Thyroid gland (tissue), 4 donors: ENCODE measurements around the gene MRPL2. TPM values are rescaled to one million over a fixed set of nuclear protein-coding genes. Genes with fewer than 3 reads are reported as not detected.
"Not testable (repeated sequence)": the region's sequence is repeated elsewhere in the genome, so short reads cannot be mapped to it uniquely, and the experiment has no call there.

Experiments used
- DNase-seq, 2 donors: peaks; one replicate each; pipeline ENCODE4 v3.0.0-alpha.2; 2019
- H3K27ac ChIP-seq, 3 donors: fragments of 200-600 bp; sonication (generic); 1 replicate in 2 of 3; 2 replicates in 1 of 3; pipeline ENCODE4 v1.5.1; 2016 to 2019; ENCODE audit warnings: mild to moderate bottlenecking in 1 of 3, moderate library complexity in 1 of 3
- H3K27me3 ChIP-seq: fragments of 200-600 bp; sonication (generic); one replicate; pipeline ENCODE4 v1.5.1; 2019
- H3K36me3 ChIP-seq, 2 donors: fragments of 200-600 bp; sonication (generic); one replicate each; pipeline ENCODE4 v1.5.1; 2016 to 2019
- H3K4me1 ChIP-seq, 2 donors: fragments of 200-600 bp; sonication (generic); one replicate each; pipeline ENCODE4 v1.5.1; 2017 to 2019
- H3K4me3 ChIP-seq, 3 donors: fragments of 200-600 bp; sonication (generic); replicated peaks in 1 of 3; 1 replicate in 2 of 3; 2 replicates in 1 of 3; pipeline ENCODE4 v1.5.1; 2016; ENCODE audit warnings: mild to moderate bottlenecking in 1 of 3
- H3K9me3 ChIP-seq: fragments of 200-600 bp; sonication (generic); one replicate; pipeline ENCODE4 v1.5.1; 2017
- CTCF ChIP-seq, 6 experiments: fragments of 200-600 bp in 3 of 6; fragments of 450-650 bp in 3 of 6; sonication (generic) in 3 of 6; IDR thresholded peaks; one replicate each; pipeline ENCODE4 v1.5.1; 2016 to 2019; ENCODE audit warnings: antibody characterized with exemption in 6 of 6, mild to moderate bottlenecking in 2 of 6, inconsistent platforms in 1 of 6, moderate library complexity in 1 of 6
- POLR2A ChIP-seq, 2 donors: fragments of 450-650 bp; IDR thresholded peaks; one replicate each; pipeline ENCODE4 v1.6.1; 2017; ENCODE audit warnings: antibody characterized with exemption in 2 of 2, mild to moderate bottlenecking in 2 of 2, moderate library complexity in 1 of 2
- WGBS, 2 donors: methylation state at CpG; one replicate each; pipeline ENCODE4 v1.1.5; 2017; 5-methylcytosine and 5-hydroxymethylcytosine counted together
- intact Hi-C: fragments of 100-400 bp; cut with DNase I; formaldehyde crosslinking; loops from one replicate; pipeline ENCODE4 v1.15.1; 2023
- total RNA-seq, 4 donors: library from RNA; depleted of rRNA; stranded (reverse); fragments of >200 nt; gene quantifications; one replicate each; pipeline ENCODE4 v1.2.3, GENCODE V29; 2016

Gene MRPL2
- total RNA-seq, 4 donors from 2014 or later, result 12.9 to 31.9 (median 17.7) TPM

DNA sequence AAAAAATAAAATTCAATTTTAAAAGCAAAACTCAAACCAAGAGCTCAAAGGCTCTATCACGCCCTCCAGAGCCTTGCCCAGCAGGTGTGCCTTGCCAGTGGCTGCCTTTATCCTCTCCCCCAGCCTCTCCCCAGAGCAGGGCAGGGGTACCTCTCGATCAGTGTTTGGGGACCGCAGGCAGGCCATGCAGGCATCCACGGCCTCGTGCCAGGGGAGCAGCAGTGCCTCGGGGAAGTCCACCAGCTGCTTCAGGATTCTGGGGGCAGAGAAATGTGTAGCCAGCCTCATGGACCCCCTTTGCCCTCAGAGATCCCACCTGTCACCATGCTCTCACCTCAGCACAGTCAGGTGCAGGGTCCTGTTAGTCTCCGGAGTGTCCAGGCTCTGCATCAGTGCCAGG, 11.2 kb downstream of the MRPL2 start:
- no peak for DNase-seq
- H3K4me1 ChIP-seq, result peaks cover 7% of the 10 kb centered on the region in 2 donors
- H3K36me3 ChIP-seq, result peaks cover 40 to 41% of the 10 kb centered on the region in 2 donors
- H3K4me3 ChIP-seq, result no peak overlapping the region
- 89 to 91% methylated on average over 4 to 5 of the region's 7 CpGs for WGBS, 2 donors
- no peaks in the 10 kb centered on the region for H3K27me3 ChIP-seq
- H3K9me3 ChIP-seq, result no peaks in the 10 kb centered on the region
- H3K27ac ChIP-seq, result no peak overlapping the region
- intact Hi-C loops, result no loop called here
- TF ChIP-seq POLR2A (IDR thresholded peaks at IDR 0.05) (no peak), CTCF (IDR thresholded peaks at IDR 0.05) (no peak)

DNA sequence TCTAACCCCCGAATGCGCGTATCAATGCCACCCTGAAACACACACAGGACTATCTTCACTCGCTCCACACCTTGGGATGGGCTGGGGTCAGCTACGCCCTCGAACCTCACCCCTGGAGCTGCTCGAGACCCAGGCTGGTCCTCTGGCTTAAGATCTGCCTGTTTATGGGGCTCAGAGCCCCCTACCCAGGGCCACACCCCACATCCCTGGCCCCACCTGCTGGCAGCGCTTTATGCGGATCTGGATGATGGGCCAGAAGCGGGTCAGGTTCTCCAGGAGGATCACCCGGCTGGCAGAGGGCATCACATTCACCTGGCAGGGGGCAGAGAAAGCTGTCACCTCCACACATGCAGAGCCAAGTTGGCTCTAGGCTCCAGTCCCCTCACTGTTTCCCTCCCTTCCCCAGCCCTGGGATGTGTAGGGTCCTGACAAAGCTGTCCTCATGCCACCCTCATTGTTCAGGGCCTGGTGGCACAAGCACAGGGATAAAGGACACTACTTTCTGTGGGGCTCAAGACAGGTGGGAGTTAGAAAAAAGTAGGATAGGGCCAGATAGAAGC, 13.8 kb downstream of the MRPL2 start:
- H3K9me3 ChIP-seq, result no peaks in the 10 kb centered on the region
- H3K4me1 ChIP-seq, result no peaks in the 10 kb centered on the region
- no peak overlapping the region for H3K4me3 ChIP-seq
- TF ChIP-seq CTCF (IDR thresholded peaks at IDR 0.05) (no peak), POLR2A (IDR thresholded peaks at IDR 0.05) (no peak)
- DNase-seq, result no peak
- H3K36me3 ChIP-seq, result peaks cover 48 to 52% of the 10 kb centered on the region in 2 donors
- intact Hi-C loops, result no loop called here
- no peak overlapping the region for H3K27ac ChIP-seq
- no peaks in the 10 kb centered on the region for H3K27me3 ChIP-seq
- WGBS, 2 donors, result 87 to 96% methylated on average over 6 to 9 of the region's 11 CpGs

GRCh38 chr6:43043310-43043709, 15.9 kb downstream of the MRPL2 start:
- WGBS, 2 donors, result 84 to 87% methylated on average over 9 of the region's 9 CpGs
- TF ChIP-seq POLR2A (IDR thresholded peaks at IDR 0.05) (no peak), CTCF (IDR thresholded peaks at IDR 0.05) (no peak)
- Histone ChIP-seq H3K27me3 (no peaks in the 10 kb centered on the region), H3K9me3 (no peaks in the 10 kb centered on the region), H3K36me3 (peaks cover 53 to 56% of the 10 kb centered on the region in 2 donors), H3K27ac (no peak overlapping the region), H3K4me3 (no peak overlapping the region), H3K4me1 (no peaks in the 10 kb centered on the region)
- intact Hi-C loops, result no loop called here
- DNase-seq, result no peak

GRCh38 chr6:43041475-43041874, 17.8 kb downstream of the MRPL2 start:
- peaks cover 56 to 63% of the 10 kb centered on the region in 2 donors for H3K36me3 ChIP-seq
- H3K4me3 ChIP-seq, H3K27ac ChIP-seq, H3K27me3 ChIP-seq, H3K9me3 ChIP-seq, DNase-seq, H3K4me1 ChIP-seq, intact Hi-C loops: not testable (repeated sequence)
- 94% methylated on average over 8 of the region's 8 CpGs for WGBS, 2 donors

GRCh38 chr6:43040542-43041257, 18.5 kb downstream of the MRPL2 start:
- TF ChIP-seq POLR2A (IDR thresholded peaks at IDR 0.05) (no peak), CTCF (IDR thresholded peaks at IDR 0.05) (no peak)
- no peak overlapping the region for H3K27ac ChIP-seq
- no peak for DNase-seq
- no peaks in the 10 kb centered on the region for H3K27me3 ChIP-seq
- 95% methylated on average over 14 to 18 of the region's 18 CpGs for WGBS, 2 donors
- H3K4me3 ChIP-seq, result no peak overlapping the region
- no peaks in the 10 kb centered on the region for H3K9me3 ChIP-seq
- H3K36me3 ChIP-seq, result peaks cover 49 to 64% of the 10 kb centered on the region in 2 donors
- H3K4me1 ChIP-seq, result no peaks in the 10 kb centered on the region
- intact Hi-C loops, result no loop called here
